Vagina (tissue), 2 donors: ENCODE data around the gene ETFDH.

Source experiments
- POLR2A ChIP-seq, 2 donors: fragments of 450-650 bp; IDR thresholded peaks; one replicate each; pipeline ENCODE4 v1.6.1; 2017; ENCODE audit warnings: antibody characterized with exemption in 2 of 2, mild to moderate bottlenecking in 2 of 2, moderate library complexity in 2 of 2
- TF ChIP-seq, protein P1 (sequence below), 3 experiments: fragments of 450-650 bp in 2 of 3; fragments of 200-600 bp in 1 of 3; sonication (generic) in 1 of 3; IDR thresholded peaks; one replicate each; pipeline ENCODE4 v1.5.1; 2017 to 2019; ENCODE audit warnings: antibody characterized with exemption in 3 of 3, mild to moderate bottlenecking in 2 of 3, moderate library complexity in 2 of 3

DNA sequence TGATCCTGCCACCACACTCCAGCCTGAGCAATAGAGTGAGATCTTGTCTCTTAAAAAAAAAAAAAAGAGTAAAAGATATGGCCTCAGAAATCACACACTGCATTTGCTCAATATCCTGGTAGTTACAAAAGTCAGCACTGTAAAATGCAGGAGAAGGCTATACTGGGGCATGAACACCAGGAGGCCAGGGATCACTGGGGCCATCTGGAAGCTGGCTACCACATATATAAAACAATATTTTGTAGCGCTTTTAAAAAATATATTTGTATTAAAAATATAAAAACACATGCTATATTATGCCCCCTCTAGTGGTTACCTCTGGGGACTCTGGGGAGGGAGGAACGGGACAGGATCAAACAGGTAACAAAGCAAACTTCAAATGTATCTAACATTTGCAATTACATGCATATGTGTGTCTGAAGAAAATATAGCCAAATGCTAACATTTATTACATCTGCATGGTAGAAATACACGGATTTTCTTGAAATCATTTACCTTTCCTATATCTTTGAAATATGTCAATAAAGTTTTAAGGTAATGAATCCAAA lies 4.4 kb upstream of the ETFDH start:
- TF ChIP-seq POLR2A (IDR thresholded peaks at IDR 0.05): no peak
- TF ChIP-seq, protein P1, sequence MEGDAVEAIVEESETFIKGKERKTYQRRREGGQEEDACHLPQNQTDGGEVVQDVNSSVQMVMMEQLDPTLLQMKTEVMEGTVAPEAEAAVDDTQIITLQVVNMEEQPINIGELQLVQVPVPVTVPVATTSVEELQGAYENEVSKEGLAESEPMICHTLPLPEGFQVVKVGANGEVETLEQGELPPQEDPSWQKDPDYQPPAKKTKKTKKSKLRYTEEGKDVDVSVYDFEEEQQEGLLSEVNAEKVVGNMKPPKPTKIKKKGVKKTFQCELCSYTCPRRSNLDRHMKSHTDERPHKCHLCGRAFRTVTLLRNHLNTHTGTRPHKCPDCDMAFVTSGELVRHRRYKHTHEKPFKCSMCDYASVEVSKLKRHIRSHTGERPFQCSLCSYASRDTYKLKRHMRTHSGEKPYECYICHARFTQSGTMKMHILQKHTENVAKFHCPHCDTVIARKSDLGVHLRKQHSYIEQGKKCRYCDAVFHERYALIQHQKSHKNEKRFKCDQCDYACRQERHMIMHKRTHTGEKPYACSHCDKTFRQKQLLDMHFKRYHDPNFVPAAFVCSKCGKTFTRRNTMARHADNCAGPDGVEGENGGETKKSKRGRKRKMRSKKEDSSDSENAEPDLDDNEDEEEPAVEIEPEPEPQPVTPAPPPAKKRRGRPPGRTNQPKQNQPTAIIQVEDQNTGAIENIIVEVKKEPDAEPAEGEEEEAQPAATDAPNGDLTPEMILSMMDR (IDR thresholded peaks at IDR 0.05): peak in 1 of 3 experiments; percentile 8
